Trophoblast cell (in vitro differentiated cells and primary cell): ENCODE data around the gene SUFU.

ENCODE experiments used
- DNase-seq, 2 donors: peaks; one replicate each; pipeline ENCODE4 v3.0.0-alpha.2; 2016
- H2AFZ ChIP-seq: 2 replicates; pipeline ENCODE4 v1.6.1; 2013; ENCODE audit warnings: low read length, moderate library complexity, mild to moderate bottlenecking; ENCODE audit not compliant: insufficient read depth, poor library complexity
- H2AK5ac ChIP-seq: 2 replicates; pipeline ENCODE4 v1.6.1; 2013; ENCODE audit warnings: mild to moderate bottlenecking, low read length
- H2BK120ac ChIP-seq: 2 replicates; pipeline ENCODE4 v1.6.1; 2013; ENCODE audit warnings: low read length, mild to moderate bottlenecking, moderate library complexity; ENCODE audit not compliant: insufficient read depth, poor library complexity
- H2BK12ac ChIP-seq: 2 replicates; pipeline ENCODE4 v1.6.1; 2013; ENCODE audit warnings: mild to moderate bottlenecking, low read length, moderate library complexity
- H2BK5ac ChIP-seq: 2 replicates; pipeline ENCODE4 v1.6.1; 2013; ENCODE audit warnings: low read length, low read depth, moderate library complexity, mild to moderate bottlenecking; ENCODE audit not compliant: poor library complexity
- H3K14ac ChIP-seq: 2 replicates; pipeline ENCODE4 v1.6.1; 2013; ENCODE audit warnings: mild to moderate bottlenecking, low read length
- H3K18ac ChIP-seq: 2 replicates; pipeline ENCODE4 v1.6.1; 2013; ENCODE audit warnings: mild to moderate bottlenecking, low read length
- H3K23ac ChIP-seq: 2 replicates; pipeline ENCODE4 v1.6.1; 2013; ENCODE audit warnings: low read length
- H3K27ac ChIP-seq: 2 replicates; pipeline ENCODE4 v1.5.1; 2013; ENCODE audit warnings: low read depth, mild to moderate bottlenecking, inconsistent platforms, low read length, moderate library complexity
- H3K27me3 ChIP-seq: 2 replicates; pipeline ENCODE4 v1.6.1; 2013; ENCODE audit warnings: inconsistent platforms, mild to moderate bottlenecking, low read length, moderate library complexity; ENCODE audit not compliant: insufficient read depth
- H3K36me3 ChIP-seq, 2 experiments: 1 replicate in 1 of 2; 2 replicates in 1 of 2; pipeline ENCODE4 v1.6.1; 2013; ENCODE audit warnings: low read length in 2 of 2, mild to moderate bottlenecking in 2 of 2, moderate library complexity in 1 of 2; ENCODE audit not compliant: insufficient read depth in 2 of 2, control insufficient read depth in 1 of 2
- H3K4ac ChIP-seq: 2 replicates; pipeline ENCODE4 v1.6.1; 2013; ENCODE audit warnings: low read depth, mild to moderate bottlenecking, low read length, moderate library complexity
- H3K4me1 ChIP-seq, 2 experiments: 1 replicate in 1 of 2; 2 replicates in 1 of 2; pipeline ENCODE4 v1.6.1; 2013; ENCODE audit warnings: low read length in 2 of 2, mild to moderate bottlenecking in 2 of 2, moderate library complexity in 1 of 2; ENCODE audit not compliant: insufficient read depth in 2 of 2, control insufficient read depth in 1 of 2
- H3K4me2 ChIP-seq: 2 replicates; pipeline ENCODE4 v1.6.1; 2013; ENCODE audit warnings: inconsistent platforms, mild to moderate bottlenecking, low read length, moderate library complexity
- H3K4me3 ChIP-seq: 2 replicates; pipeline ENCODE4 v1.5.1; 2013; ENCODE audit warnings: mild to moderate bottlenecking, low read depth, low read length, inconsistent platforms
- H3K79me1 ChIP-seq: one replicate; pipeline ENCODE4 v1.6.1; 2013; ENCODE audit warnings: low read length
- H3K79me2 ChIP-seq: 2 replicates; pipeline ENCODE4 v1.6.1; 2013; ENCODE audit warnings: low read length, mild to moderate bottlenecking; ENCODE audit not compliant: control insufficient read depth, insufficient read depth, poor library complexity
- H3K9ac ChIP-seq: 2 replicates; pipeline ENCODE4 v1.6.1; 2013; ENCODE audit warnings: mild to moderate bottlenecking, low read length
- H3K9me3 ChIP-seq: 2 replicates; pipeline ENCODE4 v1.6.1; 2013; ENCODE audit warnings: low read depth, mild to moderate bottlenecking, control low read depth, inconsistent platforms, low read length; ENCODE audit not compliant: insufficient read depth
- H4K12ac ChIP-seq: 2 replicates; pipeline ENCODE4 v1.6.1; 2013; ENCODE audit warnings: low read depth, mild to moderate bottlenecking, low read length, moderate library complexity
- H4K8ac ChIP-seq: 2 replicates; pipeline ENCODE4 v1.6.1; 2013; ENCODE audit warnings: low read depth, mild to moderate bottlenecking, low read length, moderate library complexity
- H4K91ac ChIP-seq: one replicate; pipeline ENCODE4 v1.6.1; 2013; ENCODE audit warnings: low read depth, mild to moderate bottlenecking, low read length, moderate library complexity
- WGBS: extraction: QIAGEN DNeasy Blood & Tissue Kit; methylation state at CpG from one replicate; pipeline ENCODE4 v1.1.7; 2013; ENCODE audit warnings: missing lambda C conversion rate; ENCODE audit not compliant: insufficient read length, insufficient coverage; ENCODE audit errors: extremely low coverage; 5-methylcytosine and 5-hydroxymethylcytosine counted together

The SUFU gene

GRCh38 chr10:102593074-102593803 is 89.5 kb downstream of the SUFU start:
- H3K23ac ChIP-seq, result no peak overlapping the region
- peak overlapping the region; percentile 93 for H4K91ac ChIP-seq
- H4K12ac ChIP-seq, result no peak overlapping the region
- H3K4me3 ChIP-seq, result no peak overlapping the region
- DNase-seq, result no peak
- no peak overlapping the region for H2AFZ ChIP-seq
- H2BK12ac ChIP-seq, result peak overlapping the region; percentile 4
- peak overlapping the region; percentile 13 for H3K4ac ChIP-seq
- peak overlapping the region; percentile 47 for H4K8ac ChIP-seq
- peaks cover 4% of the 10 kb centered on the region for H3K79me2 ChIP-seq
- H3K27ac ChIP-seq, result peak overlapping the region; percentile 88
- H3K27me3 ChIP-seq, result no peaks in the 10 kb centered on the region
- peaks cover 14% of the 10 kb centered on the region for H3K79me1 ChIP-seq
- peak overlapping the region; percentile 60 for H2AK5ac ChIP-seq
- H3K9me3 ChIP-seq, result no peaks in the 10 kb centered on the region
- no CpG with 5 or more reads among the region's 6 CpGs for WGBS
- peak overlapping the region; percentile 56 for H2BK120ac ChIP-seq
- peaks cover 18 to 25% of the 10 kb centered on the region in 2 experiments for H3K4me1 ChIP-seq
- H3K9ac ChIP-seq, result no peak overlapping the region
- H3K18ac ChIP-seq, result peak overlapping the region; percentile 70
- peak overlapping the region; percentile 25 for H3K4me2 ChIP-seq
- H3K36me3 ChIP-seq, result peaks cover 15 to 19% of the 10 kb centered on the region in 2 experiments
- peak overlapping the region; percentile 78 for H3K14ac ChIP-seq
- peak overlapping the region; percentile 88 for H2BK5ac ChIP-seq

- H3K4me1 ChIP-seq, result peaks cover 18 to 25% of the 10 kb centered on the region in 2 experiments
- DNase-seq, result no peak
- no peak overlapping the region for H3K23ac ChIP-seq
- no peaks in the 10 kb centered on the region for H3K27me3 ChIP-seq
- no peaks in the 10 kb centered on the region for H3K9me3 ChIP-seq
- H3K27ac ChIP-seq, result peak overlapping the region; percentile 78
- no peak overlapping the region for H2BK120ac ChIP-seq
- peak overlapping the region; percentile 13 for H3K4ac ChIP-seq
- H2BK5ac ChIP-seq, result peak overlapping the region; percentile 10
- peaks cover 4% of the 10 kb centered on the region for H3K79me2 ChIP-seq
- H4K91ac ChIP-seq, result peak overlapping the region; percentile 67
- H3K14ac ChIP-seq, result peak overlapping the region; percentile 54
- peaks cover 17 to 21% of the 10 kb centered on the region in 2 experiments for H3K36me3 ChIP-seq
- H3K9ac ChIP-seq, result no peak overlapping the region
- WGBS, result no CpG with 5 or more reads among the region's 6 CpGs
- no peak overlapping the region for H3K4me3 ChIP-seq
- H3K18ac ChIP-seq, result peak overlapping the region; percentile 6
- H2AK5ac ChIP-seq, result peak overlapping the region; percentile 26
- no peak overlapping the region for H2AFZ ChIP-seq
- H2BK12ac ChIP-seq, result peak overlapping the region; percentile 4
- H4K8ac ChIP-seq, result peak overlapping the region; percentile 16
- H3K79me1 ChIP-seq, result peaks cover 14% of the 10 kb centered on the region
- no peak overlapping the region for H4K12ac ChIP-seq
- H3K4me2 ChIP-seq, result peak overlapping the region; percentile 25
These were observed 90.0 kb downstream of the SUFU start for GRCh38 chr10:102593804-102594079.

GRCh38 chr10:102595293-102595692 is 91.5 kb downstream of the SUFU start:
- H3K79me1 ChIP-seq, result peaks cover 21% of the 10 kb centered on the region
- H2BK12ac ChIP-seq, result no peak overlapping the region
- DNase-seq, result no peak
- peaks cover 30 to 38% of the 10 kb centered on the region in 2 experiments for H3K4me1 ChIP-seq
- H4K8ac ChIP-seq, result no peak overlapping the region
- H2BK120ac ChIP-seq, result no peak overlapping the region
- no peak overlapping the region for H3K14ac ChIP-seq
- H3K4me2 ChIP-seq, result no peak overlapping the region
- H3K36me3 ChIP-seq, result peaks cover 27 to 29% of the 10 kb centered on the region in 2 experiments
- no peak overlapping the region for H2BK5ac ChIP-seq
- no peak overlapping the region for H2AFZ ChIP-seq
- no peak overlapping the region for H3K9ac ChIP-seq
- no peaks in the 10 kb centered on the region for H3K9me3 ChIP-seq
- H2AK5ac ChIP-seq, result no peak overlapping the region
- H4K12ac ChIP-seq, result no peak overlapping the region
- H3K27me3 ChIP-seq, result no peaks in the 10 kb centered on the region
- H4K91ac ChIP-seq, result no peak overlapping the region
- H3K4ac ChIP-seq, result no peak overlapping the region
- H3K18ac ChIP-seq, result no peak overlapping the region
- WGBS, result no CpG with 5 or more reads among the region's 2 CpGs
- H3K79me2 ChIP-seq, result peaks cover 4% of the 10 kb centered on the region
- H3K4me3 ChIP-seq, result no peak overlapping the region
- no peak overlapping the region for H3K23ac ChIP-seq
- no peak overlapping the region for H3K27ac ChIP-seq

- H4K8ac ChIP-seq, result no peak overlapping the region
- no peaks in the 10 kb centered on the region for H3K27me3 ChIP-seq
- H2BK12ac ChIP-seq, result no peak overlapping the region
- H3K4me1 ChIP-seq, result peaks cover 30 to 39% of the 10 kb centered on the region in 2 experiments
- H3K27ac ChIP-seq, result no peak overlapping the region
- H4K91ac ChIP-seq, result peak overlapping the region; percentile 26
- H3K4me3 ChIP-seq, result no peak overlapping the region
- no peak overlapping the region for H2AFZ ChIP-seq
- no CpG with 5 or more reads among the region's 4 CpGs for WGBS
- no peak overlapping the region for H3K4ac ChIP-seq
- no peak overlapping the region for H2AK5ac ChIP-seq
- H3K14ac ChIP-seq, result no peak overlapping the region
- H3K79me2 ChIP-seq, result peaks cover 4% of the 10 kb centered on the region
- H3K18ac ChIP-seq, result no peak overlapping the region
- no peak overlapping the region for H3K9ac ChIP-seq
- no peaks in the 10 kb centered on the region for H3K9me3 ChIP-seq
- H2BK5ac ChIP-seq, result no peak overlapping the region
- no peak overlapping the region for H3K4me2 ChIP-seq
- no peak overlapping the region for H3K23ac ChIP-seq
- H3K36me3 ChIP-seq, result peaks cover 30 to 35% of the 10 kb centered on the region in 2 experiments
- no peak for DNase-seq
- H3K79me1 ChIP-seq, result peaks cover 21% of the 10 kb centered on the region
- H4K12ac ChIP-seq, result no peak overlapping the region
- no peak overlapping the region for H2BK120ac ChIP-seq
These were observed 92.1 kb downstream of the SUFU start for GRCh38 chr10:102595897-102596296.
